Activated CD4-positive, alpha-beta T cell treated with anti-CD3 and anti-CD28 coated beads, Interleukin-2, amount 50 U/mL, for 16 hours (primary cell): ENCODE data around the gene SLIT3.

Experiments
- DNase-seq: peaks from one replicate; pipeline ENCODE4 v3.0.0-alpha.2; 2020

SLIT3 gene

GRCh38 chr5:169300468-169301385 is at the start of gene SLIT3:
Gene SLIT3, minus strand, starts transcription at chr5:169301139. Its CDS starts 430 bp downstream, at chr5:169300709.
- DNase-seq, result no peak

GRCh38 chr5:169350016-169350415 is 49.1 kb upstream of the SLIT3 start:
- no peak for DNase-seq

DNA sequence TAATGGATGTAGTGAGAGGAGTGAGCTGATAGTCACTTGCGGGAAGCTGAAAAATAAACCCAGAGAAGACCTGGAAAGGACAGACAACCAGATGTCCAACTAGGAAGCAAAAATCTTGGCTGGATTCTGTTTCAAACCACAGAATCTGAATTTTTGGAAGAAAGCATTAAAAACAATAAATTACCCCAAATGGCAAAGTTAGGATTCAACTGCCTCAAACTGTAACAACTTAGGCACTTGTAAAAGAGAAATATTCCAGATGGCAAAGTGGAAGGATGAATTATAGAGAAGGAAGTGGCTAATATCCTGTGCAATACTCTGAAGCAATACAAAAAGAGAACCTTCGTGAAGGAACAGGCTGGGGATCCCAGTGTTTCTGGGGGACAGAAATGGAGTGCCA is 46.8 kb upstream of the SLIT3 start:
- DNase-seq, result no peak

DNA sequence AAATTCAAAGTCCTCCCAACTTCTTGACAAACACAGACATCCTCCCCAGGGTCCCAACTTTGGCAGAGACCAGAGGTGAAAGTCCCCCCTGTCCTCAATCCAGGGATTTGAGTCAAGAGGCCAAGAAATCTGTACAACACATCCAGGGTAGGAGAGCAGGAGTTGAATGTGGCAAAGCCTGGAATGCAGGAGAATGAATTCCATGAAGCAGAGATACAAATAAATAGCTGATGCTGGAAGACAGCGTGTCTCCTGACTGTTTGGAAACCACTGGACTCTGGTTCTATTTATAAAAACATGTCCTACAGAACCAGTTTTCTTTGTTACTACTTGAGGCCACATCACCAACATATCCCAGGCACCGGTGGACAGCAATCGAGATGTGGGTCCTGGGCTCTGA is 43.7 kb upstream of the SLIT3 start:
- DNase-seq, result no peak

DNA sequence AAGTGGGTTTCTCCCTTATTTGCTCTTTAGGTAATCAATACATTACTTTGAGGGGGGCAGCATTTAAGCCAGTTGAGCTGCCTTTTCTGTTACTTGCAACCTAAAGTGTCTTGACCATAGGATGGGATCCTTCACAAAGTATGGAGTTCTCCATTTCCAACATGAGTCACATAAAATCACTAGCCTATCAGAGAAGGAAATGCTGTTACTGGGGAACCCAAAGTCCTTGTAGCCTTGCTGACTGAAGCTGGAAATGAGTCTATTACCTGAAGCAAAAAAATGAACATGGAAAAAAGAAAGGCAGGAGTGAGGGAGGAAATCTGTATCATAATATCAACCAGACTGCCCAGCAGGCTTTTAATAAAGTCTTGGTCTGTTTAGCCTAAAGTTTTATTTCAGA is 42.8 kb upstream of the SLIT3 start:
- DNase-seq, result no peak

GRCh38 chr5:169341556-169341955 is 40.6 kb upstream of the SLIT3 start:
- no peak for DNase-seq

- no peak for DNase-seq
Measured at GRCh38 chr5:169339869-169340268, 38.9 kb upstream of the SLIT3 start.

- DNase-seq, result no peak
Measured at GRCh38 chr5:169336242-169336641, 35.3 kb upstream of the SLIT3 start.

GRCh38 chr5:169335806-169336205 is 34.9 kb upstream of the SLIT3 start:
- DNase-seq, result no peak

- DNase-seq, result peak; percentile 21
Measured at GRCh38 chr5:169333518-169333917, 32.6 kb upstream of the SLIT3 start.

DNA sequence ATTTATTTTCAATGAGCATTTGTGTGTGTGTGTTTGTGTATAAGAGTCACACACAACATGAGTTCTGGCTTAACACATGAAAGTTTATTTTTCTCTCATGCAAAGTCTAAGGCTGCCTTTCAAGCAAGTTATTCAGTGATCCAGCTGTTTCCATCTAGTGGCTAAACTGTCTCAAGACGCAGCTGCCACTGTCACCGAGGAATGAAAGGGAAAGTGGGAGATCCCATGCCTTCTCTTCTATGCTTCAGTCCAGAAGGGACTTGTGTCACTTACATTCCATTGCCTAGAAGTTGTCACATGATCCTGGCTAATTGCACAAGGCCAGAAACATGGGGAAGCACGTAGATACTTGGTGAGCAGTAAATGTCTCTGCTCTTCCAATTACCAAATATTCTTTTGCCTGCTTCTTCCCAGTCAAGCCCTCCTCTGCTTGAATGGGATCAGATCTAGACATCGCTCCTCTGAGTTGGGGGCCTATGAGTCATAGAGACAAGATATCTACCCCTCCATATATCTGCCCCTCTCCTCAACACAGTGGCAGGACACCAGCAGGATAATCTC is 30.4 kb upstream of the SLIT3 start:
- no peak for DNase-seq

GRCh38 chr5:169328401-169328800 is 27.5 kb upstream of the SLIT3 start:
- DNase-seq, result no peak

DNA sequence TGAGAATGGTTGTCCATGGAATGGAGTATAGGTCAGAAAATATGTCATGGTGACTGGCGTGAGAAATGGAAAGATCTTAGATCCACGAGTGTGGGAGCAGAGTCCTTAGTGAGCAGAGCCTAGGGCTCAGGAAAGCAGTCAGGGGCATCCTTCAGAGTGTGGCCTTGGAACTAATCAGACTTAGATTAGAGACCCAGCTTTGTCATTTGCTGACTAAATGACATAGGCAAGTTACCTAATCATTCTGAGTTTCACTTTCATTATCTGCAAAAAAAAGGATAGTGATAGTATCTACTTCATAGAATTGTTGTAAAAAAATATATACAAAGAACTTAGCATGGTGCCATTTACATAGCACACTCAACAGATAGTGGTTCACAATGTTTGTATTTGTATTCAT is 24.3 kb upstream of the SLIT3 start:
- peak; percentile 6 for DNase-seq

GRCh38 chr5:169318556-169318955 is 17.6 kb upstream of the SLIT3 start:
- no peak for DNase-seq

GRCh38 chr5:169307646-169308045 is 6.7 kb upstream of the SLIT3 start:
- DNase-seq, result no peak

- no peak for DNase-seq
Measured at GRCh38 chr5:169305366-169305765, 4.4 kb upstream of the SLIT3 start.

- DNase-seq, result no peak
Measured at GRCh38 chr5:169304175-169304574, 3.2 kb upstream of the SLIT3 start.

DNA sequence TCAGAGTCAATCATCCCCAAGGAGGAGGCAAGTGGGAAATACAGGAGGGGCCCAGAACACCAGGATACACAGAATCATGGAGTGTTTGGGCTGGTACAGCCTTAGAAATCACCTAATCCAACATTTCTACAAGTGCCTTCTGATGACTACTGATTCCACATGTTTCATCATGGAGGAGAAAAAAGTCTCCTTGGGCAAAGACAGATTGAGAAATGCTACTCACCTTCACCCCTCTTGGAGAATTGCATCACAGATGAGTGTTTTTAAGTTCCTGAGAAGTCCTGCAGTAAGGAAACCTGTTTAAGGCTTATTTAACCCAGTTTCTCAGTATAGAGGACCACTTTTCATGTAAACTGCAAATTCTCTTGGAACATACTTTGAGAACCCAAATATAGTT is 2.2 kb upstream of the SLIT3 start:
- no peak for DNase-seq

DNA sequence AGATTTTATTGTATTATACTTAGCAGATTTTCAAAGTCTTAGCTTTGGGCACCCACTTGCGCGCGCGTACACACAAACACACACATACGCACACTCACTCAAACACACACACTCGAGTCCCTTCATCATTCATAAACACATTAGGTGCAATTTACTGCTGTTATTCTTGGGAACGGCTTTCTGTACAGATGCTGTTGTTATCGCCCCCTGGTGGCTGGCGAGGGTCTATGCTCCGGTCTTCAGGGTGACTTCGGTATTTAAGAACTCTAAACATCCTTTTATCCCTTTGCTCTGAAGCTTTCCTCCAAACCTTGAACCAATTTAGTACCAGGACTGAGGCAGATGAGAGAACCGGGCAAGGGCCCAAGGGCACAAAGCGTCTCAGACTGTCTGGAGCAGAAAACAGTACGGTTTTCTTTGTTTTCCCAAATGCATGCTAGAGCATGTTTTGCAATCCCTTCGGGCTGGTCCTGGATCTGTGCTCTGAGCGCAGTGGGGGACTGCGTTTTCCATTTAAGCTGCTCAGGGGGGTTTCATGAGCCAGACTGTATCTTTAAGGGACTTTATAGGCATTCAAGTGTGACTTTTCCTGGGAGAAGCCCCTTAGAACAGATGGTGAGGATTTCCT is 1.7 kb upstream of the SLIT3 start:
- peak; percentile 67 for DNase-seq

DNA sequence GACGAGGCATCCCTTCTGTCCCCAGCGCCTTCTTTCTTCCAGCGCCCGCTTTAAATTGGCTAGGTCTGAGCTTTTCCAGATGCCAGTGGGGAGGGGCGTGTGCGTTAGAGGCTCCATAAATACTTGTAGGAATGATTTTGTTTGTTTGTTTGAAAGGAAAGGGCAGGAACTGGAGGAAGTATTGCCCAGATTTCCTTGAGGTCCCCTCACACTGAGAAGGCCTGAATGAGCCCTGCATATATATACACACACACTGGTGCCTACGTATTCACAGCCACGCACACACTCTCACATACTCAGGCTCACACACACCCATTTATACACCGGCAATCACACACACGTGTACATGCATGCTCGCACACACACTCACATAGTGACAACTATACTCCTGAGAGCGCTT is 1.0 kb upstream of the SLIT3 start:
- DNase-seq, result no peak

DNA sequence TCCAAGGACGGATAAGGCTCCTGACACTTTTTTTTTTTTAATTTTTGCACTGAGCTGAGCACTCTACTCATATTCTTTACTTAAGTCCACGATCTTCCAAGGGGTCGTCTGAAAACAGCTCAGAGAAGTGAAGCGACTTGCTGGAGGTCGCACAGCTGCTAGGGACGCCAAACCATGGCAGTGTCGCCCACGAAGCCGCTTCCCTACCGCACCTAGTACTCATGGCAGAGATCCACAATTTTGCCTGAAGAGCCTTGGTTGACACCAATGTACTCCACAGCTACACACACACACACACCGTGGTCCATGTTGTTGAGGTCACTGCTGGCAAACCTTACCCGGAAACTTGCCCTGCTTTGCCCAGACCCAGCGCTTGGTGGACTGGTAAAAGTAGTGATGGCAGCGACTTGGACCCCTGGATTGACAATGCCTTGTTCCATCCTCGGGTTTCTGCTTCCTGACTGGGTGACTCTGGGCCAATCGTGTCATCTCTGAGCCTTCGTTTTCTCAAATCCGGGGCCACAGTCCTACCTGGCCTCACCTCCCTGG is 521 bp upstream of the SLIT3 start:
- DNase-seq, result no peak

DNA sequence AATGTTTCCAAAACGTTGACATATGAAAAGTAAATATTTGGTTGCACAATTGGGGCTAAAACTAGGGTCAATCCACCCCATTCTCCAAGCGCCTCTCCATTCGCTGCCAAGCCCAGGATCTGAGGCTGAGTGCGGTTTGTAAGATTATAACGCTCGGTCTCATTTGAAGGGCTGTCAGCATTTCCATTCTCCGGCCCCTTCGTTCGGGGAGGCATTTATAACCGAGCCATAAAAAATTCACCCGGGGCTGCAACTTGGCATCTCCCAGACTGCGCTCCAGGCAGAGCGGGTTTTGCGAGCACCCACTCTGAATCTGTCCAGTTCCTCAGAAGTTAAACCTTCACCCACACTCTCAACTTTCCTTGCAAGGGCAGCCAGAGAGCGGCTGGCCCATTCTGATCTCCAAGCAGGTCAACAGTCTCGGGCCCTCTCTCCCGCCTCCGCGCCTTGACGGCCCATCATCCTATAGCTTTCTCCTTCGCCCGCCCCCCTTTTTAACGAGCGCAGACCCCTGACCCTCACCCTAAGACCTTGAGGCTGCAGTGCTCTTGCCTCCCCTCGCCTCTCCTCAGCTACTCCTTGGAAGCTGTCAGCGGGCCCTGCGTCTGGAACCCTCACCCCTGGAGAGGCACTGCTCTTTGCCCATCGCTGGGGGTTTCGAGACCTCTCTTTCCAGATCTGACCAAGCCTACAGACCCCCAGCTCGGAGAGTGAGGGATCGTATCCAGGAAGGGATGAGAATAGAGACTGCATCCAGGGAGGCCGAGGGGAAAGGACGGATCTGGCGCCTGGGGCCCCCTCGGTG is 1.1 kb downstream of the SLIT3 start:
- no peak for DNase-seq

- no peak for DNase-seq
Measured at GRCh38 chr5:169299191-169299662, 1.7 kb downstream of the SLIT3 start.
